Measurements from ENCODE around the gene RETREG2. TPM values are rescaled to one million over a fixed set of nuclear protein-coding genes. Genes with fewer than 3 reads are reported as not detected.

Gene RETREG2
- total and polyA plus RNA-seq, 2 of the 8 experiments (the other 6 are each of a cell fraction or from before 2014, with no cell fraction given), result 51.3 to 67.4 TPM

DNA sequence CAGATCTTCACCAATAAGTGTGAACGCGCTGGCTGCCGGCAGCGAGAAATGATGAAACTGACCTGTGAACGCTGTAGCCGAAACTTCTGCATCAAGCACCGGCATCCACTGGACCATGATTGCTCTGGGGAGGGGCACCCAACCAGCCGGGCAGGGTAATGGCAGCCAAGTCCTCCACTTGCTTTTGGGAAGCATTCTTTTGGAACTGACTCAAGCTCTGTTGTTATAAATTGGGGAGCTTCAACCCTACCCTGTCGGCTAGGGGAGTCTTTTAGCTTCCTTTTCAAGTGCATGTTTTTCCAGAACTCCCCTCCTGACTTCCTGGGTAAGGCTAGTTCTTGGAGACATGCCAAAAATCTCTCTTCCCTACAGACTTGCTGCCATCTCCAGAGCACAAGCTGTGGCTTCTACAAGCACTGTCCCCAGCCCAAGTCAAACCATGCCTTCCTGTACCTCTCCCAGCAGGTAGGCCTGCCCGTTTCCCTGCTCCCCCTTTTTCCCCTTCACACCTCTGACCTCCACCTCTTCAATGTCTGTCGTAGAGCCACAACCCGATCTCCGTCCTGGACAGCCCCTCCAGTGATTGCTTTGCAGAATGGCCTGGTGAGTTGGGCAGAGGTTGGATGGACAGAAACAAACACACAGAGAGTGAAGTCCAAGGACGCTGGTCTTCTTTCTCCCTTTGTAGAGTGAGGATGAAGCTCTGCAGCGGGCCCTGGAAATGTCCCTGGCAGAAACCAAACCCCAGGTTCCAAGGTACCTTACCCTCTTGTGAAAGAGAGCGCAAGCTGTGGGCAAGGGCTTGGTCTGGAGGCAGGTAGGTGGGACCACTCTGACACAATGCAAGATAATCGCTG is 30.0 kb downstream of the RETREG2 start:
- peaks cover 0 to 2% of the 10 kb centered on the region in 2 experiments for H4K20me1 ChIP-seq (replicated peaks in 1 of 2; ENCODE audit: control insufficient read depth in 1 of 2, insufficient read depth in 2 of 2, low read length in 2 of 2)
- peak overlapping the region in 1 of 2 experiments; percentile 100; a peak in 1 of 4 replicates for H3K4me2 ChIP-seq (ENCODE audit: insufficient read depth in 1 of 2, low read depth in 2 of 2, low read length in 2 of 2)
- no peak overlapping the region for H3K23ac ChIP-seq (ENCODE audit: insufficient read length)
- no peak overlapping the region for H2BK20ac ChIP-seq (ENCODE audit: low read length)
- ChIA-PET CTCF (ENCODE audit: partially characterized antibody) (interaction anchor here (0.7 to 2.4 kb wide), 8 partner anchors 9 to 424 kb away, joined by 3 to 8 read pairs (median 3); no protein-coding TSS in a partner anchor), POLR2A (ENCODE audit: partially characterized antibody) (interaction anchor here (0.9 to 6.1 kb wide), 5 partner anchors 11 to 44 kb away, joined by 3 to 101 read pairs (median 4); partner anchors contain the start of genes ABCB6, ANKZF1, ATG9A and TUBA4B)
- H2BK5ac ChIP-seq (ENCODE audit: low read depth, low read length), result no peak overlapping the region
- no peak overlapping the region for H4K5ac ChIP-seq (ENCODE audit: insufficient read length, low read depth, low read length)
- H3K4me3 ChIP-seq (ENCODE audit: extremely low read depth in 1 of 4, insufficient read depth in 2 of 4, low read depth in 3 of 4, low read length in 4 of 4), result no peak overlapping the region
- peaks cover 5 to 31% (median 13%) of the 10 kb centered on the region in 4 experiments; a peak in 7 of 8 replicates for H3K36me3 ChIP-seq (ENCODE audit: control insufficient read depth in 2 of 4, insufficient read depth in 4 of 4, low read length in 3 of 4)
- no peak overlapping the region for H2BK120ac ChIP-seq (replicated peaks; ENCODE audit: low read depth, low read length)
- no peaks in the 10 kb centered on the region for H3K9me3 ChIP-seq (ENCODE audit: insufficient read depth in 2 of 2, low read depth in 1 of 2, low read length in 1 of 2)
- H3K79me2 ChIP-seq (ENCODE audit: control insufficient read depth in 1 of 2, insufficient read depth in 2 of 2, low read length in 2 of 2), result no peaks in the 10 kb centered on the region
- H2AK5ac ChIP-seq (ENCODE audit: low read depth, low read length), result no peak overlapping the region
- no peak overlapping the region for H4K91ac ChIP-seq (replicated peaks; ENCODE audit: insufficient read length, low read length)
- H3K27me3 ChIP-seq (replicated peaks in 1 of 4; ENCODE audit: control insufficient read depth in 3 of 4, extremely low read depth in 1 of 4, insufficient read depth in 3 of 4, low read length in 3 of 4), result no peaks in the 10 kb centered on the region
- H2BK12ac ChIP-seq (ENCODE audit: low read depth, low read length), result no peak overlapping the region
- no peaks in the 10 kb centered on the region for H3K79me1 ChIP-seq (ENCODE audit: low read depth, low read length)
- H2AFZ ChIP-seq (ENCODE audit: low read length), result no peak overlapping the region
- H3K27ac ChIP-seq (ENCODE audit: low read depth, low read length), result no peak overlapping the region
- H3K56ac ChIP-seq (replicated peaks; ENCODE audit: insufficient read length, low read depth, low read length), result no peak overlapping the region
- peaks cover 0 to 6% (median 3%) of the 10 kb centered on the region in 4 experiments; a peak in 5 of 7 replicates for H3K4me1 ChIP-seq (replicated peaks in 1 of 4; ENCODE audit: control insufficient read depth in 3 of 4, insufficient read depth in 4 of 4, low read length in 3 of 4)
- DNase-seq (ENCODE audit: low read depth in 1 of 2, low spot score in 2 of 2) (no peak), FAIRE-seq (no peak)
- no peak overlapping the region for H3K14ac ChIP-seq (ENCODE audit: insufficient read length)
- 0 out of 7 replicates have a peak overlapping the region, but pooled peaks of 1 of the 4 experiments have one; percentile 2 for H3K9ac ChIP-seq (replicated peaks in 1 of 4; ENCODE audit: extremely low read depth in 1 of 4, low read depth in 3 of 4, low read length in 3 of 4)
- WGBS, 2 experiments (ENCODE audit: extremely low coverage in 1 of 2, insufficient coverage in 1 of 2, insufficient read length in 1 of 2, insufficient replicate concordance in 2 of 2, low coverage in 1 of 2, low lambda C conversion rate in 2 of 2, missing lambda C conversion rate in 1 of 2), result 89% methylated on average over 17 of the region's 17 CpGs; no CpG with 5 or more reads in 1 of the 2 experiments
- H3K23me2 ChIP-seq (ENCODE audit: low read depth, low read length), result peaks cover 10% of the 10 kb centered on the region
- H3K4ac ChIP-seq (replicated peaks; ENCODE audit: insufficient read length, low read depth, low read length), result no peak overlapping the region
- H2BK15ac ChIP-seq (ENCODE audit: low read length), result no peak overlapping the region
- H4K8ac ChIP-seq (ENCODE audit: extremely low read depth, insufficient read depth, low read length), result no peak overlapping the region
- H3K18ac ChIP-seq (ENCODE audit: extremely low read depth, low read length), result no peak overlapping the region
- TF ChIP-seq EP300 (IDR thresholded peaks at IDR 0.05; ENCODE audit: borderline replicate concordance in 1 of 2, low read depth in 2 of 2, low read length in 2 of 2), result no peak
- TF ChIP-seq RFX5 (IDR thresholded peaks at IDR 0.05; ENCODE audit: borderline replicate concordance, low read depth, low read length), result no peak
- TF ChIP-seq, protein P1, sequence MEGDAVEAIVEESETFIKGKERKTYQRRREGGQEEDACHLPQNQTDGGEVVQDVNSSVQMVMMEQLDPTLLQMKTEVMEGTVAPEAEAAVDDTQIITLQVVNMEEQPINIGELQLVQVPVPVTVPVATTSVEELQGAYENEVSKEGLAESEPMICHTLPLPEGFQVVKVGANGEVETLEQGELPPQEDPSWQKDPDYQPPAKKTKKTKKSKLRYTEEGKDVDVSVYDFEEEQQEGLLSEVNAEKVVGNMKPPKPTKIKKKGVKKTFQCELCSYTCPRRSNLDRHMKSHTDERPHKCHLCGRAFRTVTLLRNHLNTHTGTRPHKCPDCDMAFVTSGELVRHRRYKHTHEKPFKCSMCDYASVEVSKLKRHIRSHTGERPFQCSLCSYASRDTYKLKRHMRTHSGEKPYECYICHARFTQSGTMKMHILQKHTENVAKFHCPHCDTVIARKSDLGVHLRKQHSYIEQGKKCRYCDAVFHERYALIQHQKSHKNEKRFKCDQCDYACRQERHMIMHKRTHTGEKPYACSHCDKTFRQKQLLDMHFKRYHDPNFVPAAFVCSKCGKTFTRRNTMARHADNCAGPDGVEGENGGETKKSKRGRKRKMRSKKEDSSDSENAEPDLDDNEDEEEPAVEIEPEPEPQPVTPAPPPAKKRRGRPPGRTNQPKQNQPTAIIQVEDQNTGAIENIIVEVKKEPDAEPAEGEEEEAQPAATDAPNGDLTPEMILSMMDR (IDR thresholded peaks at IDR 0.05; ENCODE audit: control extremely low read depth in 1 of 3, insufficient read depth in 1 of 3, low read depth in 1 of 3, low read length in 3 of 3), result no peak
- TF ChIP-seq SRF (IDR thresholded peaks at IDR 0.05; ENCODE audit: low read depth, low read length), result no peak
- TF ChIP-seq CBX8 (IDR thresholded peaks at IDR 0.05; ENCODE audit: borderline replicate concordance, low read depth, low read length), result no peak
- no peak for TF ChIP-seq GTF2F1 (IDR thresholded peaks at IDR 0.05; ENCODE audit: borderline replicate concordance, low read depth, low read length)

Data from H1 (cell line).